Epithelial cell of proximal tubule (primary cell): ENCODE results near the gene BTBD9. TPM values are rescaled to one million over a fixed set of nuclear protein-coding genes. Genes with fewer than 3 reads are reported as not detected.

Source experiments
- DNase-seq: peaks from one replicate; pipeline ENCODE4 v3.0.0-alpha.2; 2011; ENCODE audit warnings: low read depth
- H3K4me3 ChIP-seq: 2 replicates; pipeline ENCODE4 v1.5.1; 2011; ENCODE audit warnings: low read depth, mild to moderate bottlenecking, low read length
- CTCF ChIP-seq: conservative IDR thresholded peaks from 2 replicates; pipeline ENCODE4 v1.5.1; 2012; ENCODE audit warnings: low read depth, mild to moderate bottlenecking, low read length
- total RNA-seq: library from RNA; depleted of rRNA; stranded (reverse); fragments of >200 nt; gene quantifications from 2 replicates; pipeline ENCODE4 v1.2.3, GENCODE V29; 2015

BTBD9 gene
- total RNA-seq, 1 donor from 2014 or later, result 2.9 TPM

- DNase-seq, result no peak
- no peak overlapping the region for H3K4me3 ChIP-seq
- TF ChIP-seq CTCF, result no peak
These were observed 21.9 kb downstream of the BTBD9 start for GRCh38 chr6:38617856-38618255.

GRCh38 chr6:38612143-38612965 is 27.4 kb downstream of the BTBD9 start:
- TF ChIP-seq CTCF, result no peak
- DNase-seq, result peak; percentile 31
- no peak overlapping the region for H3K4me3 ChIP-seq

- no peak overlapping the region for H3K4me3 ChIP-seq
- no peak for DNase-seq
- TF ChIP-seq CTCF, result no peak
These were observed 29.6 kb downstream of the BTBD9 start for GRCh38 chr6:38610050-38610625.

- no peak for TF ChIP-seq CTCF
- no peak for DNase-seq
- no peak overlapping the region for H3K4me3 ChIP-seq
These were observed 35.0 kb downstream of the BTBD9 start for GRCh38 chr6:38604700-38605099.

- H3K4me3 ChIP-seq, result no peak overlapping the region
- DNase-seq, result peak; percentile 56
- no peak for TF ChIP-seq CTCF
These were observed 35.8 kb downstream of the BTBD9 start for GRCh38 chr6:38603966-38604365.

GRCh38 chr6:38603496-38603895 is 36.2 kb downstream of the BTBD9 start:
- TF ChIP-seq CTCF, result no peak
- no peak for DNase-seq
- H3K4me3 ChIP-seq, result no peak overlapping the region
